RWPE1 (cell line): Measurements from ENCODE around the gene LPCAT3.

ENCODE experiments used
- CTCF ChIA-PET: fragments of 350-600 bp; sonication (Branson Sonifier 250); formaldehyde crosslinking; extraction: SDS; loops from one replicate; lab custom pipeline; 2021; lab: Yijun Ruan, JAX
- POLR2A ChIA-PET: fragments of 400-600 bp; formaldehyde crosslinking; extraction: SDS; loops from one replicate; lab custom pipeline; 2020; ENCODE audit warnings: antibody characterized with exemption; ENCODE audit not compliant: low non-redundant PET; lab: Yijun Ruan, JAX
- DNase-seq: peaks from one replicate; pipeline ENCODE4 v3.0.0; 2012; ENCODE audit warnings: low spot score
- H3K27ac ChIP-seq: fragments of 450-650 bp; 2 replicates; pipeline ENCODE4 v1.5.1; 2017
- TF ChIP-seq, protein P1 (sequence below): fragments of 450-650 bp; conservative IDR thresholded peaks from 2 replicates; pipeline ENCODE4 v1.5.1; 2017; ENCODE audit warnings: low read depth, mild to moderate bottlenecking

Gene LPCAT3

DNA sequence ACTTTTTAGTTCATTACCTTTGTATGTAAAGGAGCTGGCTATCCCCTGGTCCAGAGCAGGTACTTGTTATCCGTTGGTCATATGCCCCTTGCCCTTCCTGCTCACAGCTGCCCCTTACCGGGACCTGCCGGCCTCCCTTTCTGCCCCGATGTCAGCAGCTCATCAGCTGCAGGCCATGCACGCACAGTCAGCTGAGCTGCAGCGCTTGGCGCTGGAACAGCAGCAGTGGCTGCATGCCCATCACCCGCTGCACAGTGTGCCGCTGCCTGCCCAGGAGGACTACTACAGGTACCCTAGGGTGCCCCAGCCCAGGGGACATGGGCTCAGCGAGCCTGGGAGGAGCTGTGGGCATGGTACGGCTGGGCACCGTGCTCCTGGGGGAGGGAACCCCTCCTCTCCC lies 77.0 kb downstream of the LPCAT3 start:
- no peak for DNase-seq
- peak overlapping the region; percentile 10; the same call in 1 of the 2 replicates for H3K27ac ChIP-seq
- CTCF ChIA-PET = interaction anchor here (0.6 to 0.9 kb wide), 2 partner anchors 17 to 37 kb away, joined by 3 read pairs; partner anchors contain the start of gene LRRC23
- POLR2A ChIA-PET = no interaction called here
- TF ChIP-seq, protein P1, sequence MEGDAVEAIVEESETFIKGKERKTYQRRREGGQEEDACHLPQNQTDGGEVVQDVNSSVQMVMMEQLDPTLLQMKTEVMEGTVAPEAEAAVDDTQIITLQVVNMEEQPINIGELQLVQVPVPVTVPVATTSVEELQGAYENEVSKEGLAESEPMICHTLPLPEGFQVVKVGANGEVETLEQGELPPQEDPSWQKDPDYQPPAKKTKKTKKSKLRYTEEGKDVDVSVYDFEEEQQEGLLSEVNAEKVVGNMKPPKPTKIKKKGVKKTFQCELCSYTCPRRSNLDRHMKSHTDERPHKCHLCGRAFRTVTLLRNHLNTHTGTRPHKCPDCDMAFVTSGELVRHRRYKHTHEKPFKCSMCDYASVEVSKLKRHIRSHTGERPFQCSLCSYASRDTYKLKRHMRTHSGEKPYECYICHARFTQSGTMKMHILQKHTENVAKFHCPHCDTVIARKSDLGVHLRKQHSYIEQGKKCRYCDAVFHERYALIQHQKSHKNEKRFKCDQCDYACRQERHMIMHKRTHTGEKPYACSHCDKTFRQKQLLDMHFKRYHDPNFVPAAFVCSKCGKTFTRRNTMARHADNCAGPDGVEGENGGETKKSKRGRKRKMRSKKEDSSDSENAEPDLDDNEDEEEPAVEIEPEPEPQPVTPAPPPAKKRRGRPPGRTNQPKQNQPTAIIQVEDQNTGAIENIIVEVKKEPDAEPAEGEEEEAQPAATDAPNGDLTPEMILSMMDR = no peak

DNA sequence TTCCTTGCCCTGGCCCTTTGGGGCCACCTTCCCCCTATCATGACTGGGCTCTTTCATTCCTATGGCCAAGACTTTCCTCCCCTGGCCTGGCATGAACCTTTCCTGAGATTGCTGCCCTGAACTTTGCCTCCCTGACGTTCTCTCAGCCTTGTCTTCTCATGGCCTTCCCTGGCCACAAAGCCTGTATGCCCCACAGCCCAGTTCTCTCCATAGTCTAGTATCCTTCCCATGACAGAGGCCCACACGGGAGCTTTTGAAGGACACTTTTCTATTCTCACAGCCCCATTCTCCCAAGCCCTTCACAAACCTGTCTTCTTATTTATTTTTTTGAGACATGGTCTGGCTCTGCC lies 79.1 kb downstream of the LPCAT3 start:
- H3K27ac ChIP-seq = peak overlapping the region; percentile 82
- ChIA-PET CTCF (interaction anchor here (2.0 kb wide), 1 partner anchor 14 kb away, joined by 10 read pairs; no protein-coding TSS in a partner anchor), POLR2A (no interaction called here)
- no peak for DNase-seq
- TF ChIP-seq, protein P1 = no peak

DNA sequence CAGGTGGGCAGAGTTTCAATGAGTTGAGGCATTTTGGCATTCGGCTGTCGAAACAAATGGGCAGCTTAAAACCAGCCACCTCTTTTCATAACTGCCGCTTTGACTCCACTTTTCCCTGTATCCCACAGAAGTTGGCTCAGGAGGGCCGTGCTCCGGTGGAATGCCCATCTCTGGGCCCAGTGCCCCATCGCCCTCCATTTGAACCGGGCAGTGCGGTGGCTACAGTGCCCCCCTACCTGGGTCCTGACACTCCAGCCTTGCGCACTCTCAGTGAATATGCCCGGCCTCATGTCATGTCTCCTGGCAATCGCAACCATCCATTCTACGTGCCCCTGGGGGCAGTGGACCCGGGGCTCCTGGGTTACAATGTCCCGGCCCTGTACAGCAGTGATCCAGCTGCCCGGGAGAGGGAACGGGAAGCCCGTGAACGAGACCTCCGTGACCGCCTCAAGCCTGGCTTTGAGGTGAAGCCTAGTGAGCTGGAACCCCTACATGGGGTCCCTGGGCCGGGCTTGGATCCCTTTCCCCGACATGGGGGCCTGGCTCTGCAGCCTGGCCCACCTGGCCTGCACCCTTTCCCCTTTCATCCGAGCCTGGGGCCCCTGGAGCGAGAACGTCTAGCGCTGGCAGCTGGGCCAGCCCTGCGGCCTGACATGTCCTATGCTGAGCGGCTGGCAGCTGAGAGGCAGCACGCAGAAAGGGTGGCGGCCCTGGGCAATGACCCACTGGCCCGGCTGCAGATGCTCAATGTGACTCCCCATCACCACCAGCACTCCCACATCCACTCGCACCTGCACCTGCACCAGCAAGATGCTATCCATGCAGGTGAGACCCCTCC lies 79.7 kb downstream of the LPCAT3 start:
- POLR2A ChIA-PET = interaction anchor here (1.0 kb wide), 1 partner anchor 13 kb away, joined by 3 read pairs; no protein-coding TSS in a partner anchor
- peak overlapping the region; percentile 82 for H3K27ac ChIP-seq
- CTCF ChIA-PET = interaction anchor here (0.6 to 2.0 kb wide), 7 partner anchors 9 to 121 kb away, joined by 3 to 15 read pairs (median 5); partner anchors contain the start of gene SPSB2
- TF ChIP-seq, protein P1 = peak; percentile 34
- DNase-seq = no peak

DNA sequence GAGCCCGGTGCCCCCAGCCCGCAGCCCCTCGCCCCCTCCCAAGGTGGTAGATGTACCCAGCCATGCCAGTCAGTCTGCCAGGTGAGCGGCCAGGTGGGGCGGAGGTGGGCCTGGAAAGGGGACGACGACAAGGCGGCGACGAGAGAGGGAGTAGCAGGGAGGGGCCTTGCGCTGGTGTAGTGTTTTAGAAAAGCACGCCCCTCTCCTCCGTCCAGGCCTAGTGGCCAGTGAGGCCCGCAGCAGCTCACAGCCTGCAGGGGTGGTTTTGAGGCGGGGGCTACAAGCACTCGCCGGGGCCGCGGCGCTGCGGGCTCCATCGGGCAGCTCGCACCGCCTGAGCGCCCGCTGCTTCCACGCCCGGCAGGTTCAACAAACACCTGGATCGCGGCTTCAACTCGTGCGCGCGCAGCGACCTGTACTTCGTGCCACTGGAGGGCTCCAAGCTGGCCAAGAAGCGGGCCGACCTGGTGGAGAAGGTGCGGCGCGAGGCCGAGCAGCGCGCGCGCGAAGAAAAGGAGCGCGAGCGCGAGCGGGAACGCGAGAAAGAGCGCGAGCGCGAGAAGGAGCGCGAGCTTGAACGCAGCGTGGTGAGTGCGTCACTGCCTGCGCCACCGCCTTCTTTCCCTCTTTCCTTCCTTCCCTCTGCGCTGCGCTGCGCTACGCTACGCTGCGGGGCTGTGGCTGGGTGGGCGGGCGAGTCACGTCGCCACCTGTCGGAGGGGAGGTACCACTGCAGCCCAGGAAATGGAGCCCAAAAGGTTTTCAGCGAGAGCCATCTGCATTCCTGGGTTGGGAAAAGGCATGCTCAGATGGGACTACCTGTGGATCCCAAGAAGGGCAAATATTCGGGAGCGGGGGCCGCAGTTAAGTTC lies 80.6 kb downstream of the LPCAT3 start:
- POLR2A ChIA-PET = interaction anchor here (1.0 kb wide), 1 partner anchor 12 kb away, joined by 3 read pairs; no protein-coding TSS in a partner anchor
- TF ChIP-seq, protein P1 = peak; percentile 78
- DNase-seq = peak; percentile 74
- H3K27ac ChIP-seq = peak overlapping the region; percentile 82
- CTCF ChIA-PET = interaction anchor here (0.6 to 1.5 kb wide), 6 partner anchors 8 to 122 kb away, joined by 3 to 15 read pairs (median 4); partner anchors contain the start of gene SPSB2

DNA sequence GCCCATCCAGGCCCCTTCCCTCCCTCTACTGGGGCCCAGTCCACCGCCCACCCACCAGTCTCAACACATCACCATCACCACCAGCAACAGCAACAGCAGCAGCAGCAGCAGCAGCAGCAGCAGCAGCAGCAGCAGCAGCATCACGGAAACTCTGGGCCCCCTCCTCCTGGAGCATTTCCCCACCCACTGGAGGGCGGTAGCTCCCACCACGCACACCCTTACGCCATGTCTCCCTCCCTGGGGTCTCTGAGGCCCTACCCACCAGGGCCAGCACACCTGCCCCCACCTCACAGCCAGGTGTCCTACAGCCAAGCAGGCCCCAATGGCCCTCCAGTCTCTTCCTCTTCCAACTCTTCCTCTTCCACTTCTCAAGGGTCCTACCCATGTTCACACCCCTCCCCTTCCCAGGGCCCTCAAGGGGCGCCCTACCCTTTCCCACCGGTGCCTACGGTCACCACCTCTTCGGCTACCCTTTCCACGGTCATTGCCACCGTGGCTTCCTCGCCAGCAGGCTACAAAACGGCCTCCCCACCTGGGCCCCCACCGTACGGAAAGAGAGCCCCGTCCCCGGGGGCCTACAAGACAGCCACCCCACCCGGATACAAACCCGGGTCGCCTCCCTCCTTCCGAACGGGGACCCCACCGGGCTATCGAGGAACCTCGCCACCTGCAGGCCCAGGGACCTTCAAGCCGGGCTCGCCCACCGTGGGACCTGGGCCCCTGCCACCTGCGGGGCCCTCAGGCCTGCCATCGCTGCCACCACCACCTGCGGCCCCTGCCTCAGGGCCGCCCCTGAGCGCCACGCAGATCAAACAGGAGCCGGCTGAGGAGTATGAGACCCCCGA lies 81.4 kb downstream of the LPCAT3 start:
- peak overlapping the region; percentile 82 for H3K27ac ChIP-seq
- DNase-seq = no peak
- CTCF ChIA-PET = interaction anchor here (0.7 to 1.5 kb wide), 4 partner anchors 11 to 65 kb away, joined by 3 to 15 read pairs (median 8); partner anchors contain the start of gene SPSB2
- TF ChIP-seq, protein P1 = no peak
- POLR2A ChIA-PET = no interaction called here
